ENCODE measurements around the gene KLC1.

The KLC1 gene

GRCh38 chr14:103707329-103708263 lies 78.6 kb downstream of the KLC1 start:
- no peak for TF ChIP-seq CTCF (IDR thresholded peaks at IDR 0.05; ENCODE audit: low read depth, low read length, missing control alignments)
- DNase-seq (ENCODE audit: low read depth) = no peak

GRCh38 chr14:103708750-103709187 lies 79.8 kb downstream of the KLC1 start:
- H3K4me3 ChIP-seq (ENCODE audit: low read depth, low read length) = no peak overlapping the region
- no peak for TF ChIP-seq CTCF (IDR thresholded peaks at IDR 0.05; ENCODE audit: low read depth, low read length, missing control alignments)
- no peak for DNase-seq (ENCODE audit: low read depth)

More at GRCh38 chr14:103707329-103708263, 78.6 kb downstream of the KLC1 start:
- H3K4me3 ChIP-seq (ENCODE audit: low read depth, low read length) = no peak overlapping the region

- H3K4me3 ChIP-seq (ENCODE audit: low read depth, low read length) = no peak overlapping the region
- no peak for TF ChIP-seq CTCF (IDR thresholded peaks at IDR 0.05; ENCODE audit: low read depth, low read length, missing control alignments)
- no peak for DNase-seq (ENCODE audit: low read depth)
Observed at GRCh38 chr14:103709814-103710213, 80.8 kb downstream of the KLC1 start.

DNA sequence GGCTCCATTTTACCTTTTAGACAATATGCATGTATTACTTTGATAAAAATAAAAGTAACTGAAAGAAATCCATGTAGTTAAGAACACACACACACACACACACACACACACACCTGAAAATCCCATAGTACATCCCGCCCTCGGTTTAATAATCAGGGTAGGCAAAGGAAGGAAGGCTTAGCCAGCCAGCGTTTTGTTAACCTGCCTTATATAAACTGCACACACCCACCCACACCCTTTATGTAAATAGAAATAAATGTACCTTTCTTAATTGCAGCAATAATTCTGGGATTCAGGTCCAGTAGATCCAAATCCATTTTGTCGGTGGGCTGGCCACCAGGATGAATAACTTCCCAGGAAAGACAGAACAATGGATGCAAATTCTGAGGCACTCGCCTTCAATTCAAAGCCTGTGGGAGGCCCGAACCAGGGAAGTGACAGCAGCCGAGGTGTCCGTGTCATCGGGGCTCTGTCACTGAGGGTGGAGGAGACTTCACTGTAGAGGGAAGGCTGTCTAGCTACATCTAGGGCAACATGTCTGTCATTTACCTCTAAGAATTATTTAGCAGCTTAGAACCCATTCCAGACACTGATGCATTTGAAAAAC lies 81.9 kb downstream of the KLC1 start:
- DNase-seq (ENCODE audit: low read depth) = no peak
- no peak for TF ChIP-seq CTCF (IDR thresholded peaks at IDR 0.05; ENCODE audit: low read depth, low read length, missing control alignments)
- no peak overlapping the region for H3K4me3 ChIP-seq (ENCODE audit: low read depth, low read length)

GRCh38 chr14:103711516-103712431 lies 82.8 kb downstream of the KLC1 start:
- TF ChIP-seq CTCF (IDR thresholded peaks at IDR 0.05; ENCODE audit: low read depth, low read length, missing control alignments) = no peak
- DNase-seq (ENCODE audit: low read depth) = no peak
- H3K4me3 ChIP-seq (ENCODE audit: low read depth, low read length) = no peak overlapping the region

GRCh38 chr14:103712633-103713247 lies 83.7 kb downstream of the KLC1 start:
- no peak overlapping the region for H3K4me3 ChIP-seq (ENCODE audit: low read depth, low read length)
- no peak for TF ChIP-seq CTCF (IDR thresholded peaks at IDR 0.05; ENCODE audit: low read depth, low read length, missing control alignments)
- DNase-seq (ENCODE audit: low read depth) = no peak

Measured in GM12864 (cell line).